ENCODE data around the gene PEX19.

The PEX19 gene

GRCh38 chr1:160258177-160258798 is 26.6 kb downstream of the PEX19 start:
- Histone ChIP-seq H3K27me3 (ENCODE audit: control insufficient read depth in 1 of 2, insufficient read depth in 2 of 2, low read length in 2 of 2) (no peaks in the 10 kb centered on the region), H3K4me1 (ENCODE audit: control insufficient read depth in 1 of 2, insufficient read depth in 2 of 2, low read length in 2 of 2) (peaks cover 14 to 20% of the 10 kb centered on the region in 2 donors), H3K4me3 (ENCODE audit: low read depth in 1 of 2, low read length in 2 of 2) (no peak overlapping the region), H3K36me3 (ENCODE audit: control insufficient read depth in 1 of 2, insufficient read depth in 2 of 2, low read length in 2 of 2) (peaks cover 0 to 15% of the 10 kb centered on the region in 2 donors), H3K9me3 (ENCODE audit: control insufficient read depth in 1 of 2, low read length in 2 of 2) (no peaks in the 10 kb centered on the region), H3K27ac (ENCODE audit: low read depth, low read length) (no peak overlapping the region), H3K9ac (ENCODE audit: low read depth in 1 of 2, low read length in 2 of 2) (no peak overlapping the region)

DNA sequence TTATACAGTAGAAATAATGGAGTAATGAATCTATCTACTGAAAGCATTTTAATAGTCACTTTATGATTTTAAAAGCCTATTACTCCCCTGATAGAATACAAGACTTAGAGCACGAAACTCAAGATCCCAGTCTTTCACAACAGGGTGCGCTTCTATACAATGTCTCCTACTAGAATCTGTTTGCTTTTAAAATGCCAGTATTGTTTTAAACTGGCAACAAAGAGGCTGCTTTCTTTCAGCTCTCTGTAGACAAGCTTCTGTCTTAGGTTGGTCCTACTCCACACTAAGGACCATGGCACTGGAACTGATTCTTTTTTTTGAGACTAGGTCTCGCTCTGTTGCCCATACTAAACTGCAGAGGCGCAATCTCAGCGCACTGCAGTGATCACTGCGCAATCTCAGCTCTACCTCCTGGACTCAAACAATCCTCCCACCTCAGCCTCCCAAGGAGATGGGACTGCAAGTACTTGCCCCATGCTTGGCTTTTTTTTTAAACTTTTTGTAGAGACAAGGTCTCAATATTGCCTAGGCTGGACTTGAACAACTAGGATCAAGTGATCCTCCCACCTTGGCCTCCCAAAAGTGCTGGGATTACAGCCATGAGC is 27.4 kb downstream of the PEX19 start:
- Histone ChIP-seq H3K9ac (ENCODE audit: low read depth in 1 of 2, low read length in 2 of 2) (no peak overlapping the region), H3K9me3 (ENCODE audit: control insufficient read depth in 1 of 2, low read length in 2 of 2) (no peaks in the 10 kb centered on the region), H3K27me3 (ENCODE audit: control insufficient read depth in 1 of 2, insufficient read depth in 2 of 2, low read length in 2 of 2) (no peaks in the 10 kb centered on the region), H3K4me3 (ENCODE audit: low read depth in 1 of 2, low read length in 2 of 2) (no peak overlapping the region), H3K36me3 (ENCODE audit: control insufficient read depth in 1 of 2, insufficient read depth in 2 of 2, low read length in 2 of 2) (peaks cover 0 to 15% of the 10 kb centered on the region in 2 donors), H3K27ac (ENCODE audit: low read depth, low read length) (no peak overlapping the region), H3K4me1 (ENCODE audit: control insufficient read depth in 1 of 2, insufficient read depth in 2 of 2, low read length in 2 of 2) (peaks cover 12 to 20% of the 10 kb centered on the region in 2 donors)

DNA sequence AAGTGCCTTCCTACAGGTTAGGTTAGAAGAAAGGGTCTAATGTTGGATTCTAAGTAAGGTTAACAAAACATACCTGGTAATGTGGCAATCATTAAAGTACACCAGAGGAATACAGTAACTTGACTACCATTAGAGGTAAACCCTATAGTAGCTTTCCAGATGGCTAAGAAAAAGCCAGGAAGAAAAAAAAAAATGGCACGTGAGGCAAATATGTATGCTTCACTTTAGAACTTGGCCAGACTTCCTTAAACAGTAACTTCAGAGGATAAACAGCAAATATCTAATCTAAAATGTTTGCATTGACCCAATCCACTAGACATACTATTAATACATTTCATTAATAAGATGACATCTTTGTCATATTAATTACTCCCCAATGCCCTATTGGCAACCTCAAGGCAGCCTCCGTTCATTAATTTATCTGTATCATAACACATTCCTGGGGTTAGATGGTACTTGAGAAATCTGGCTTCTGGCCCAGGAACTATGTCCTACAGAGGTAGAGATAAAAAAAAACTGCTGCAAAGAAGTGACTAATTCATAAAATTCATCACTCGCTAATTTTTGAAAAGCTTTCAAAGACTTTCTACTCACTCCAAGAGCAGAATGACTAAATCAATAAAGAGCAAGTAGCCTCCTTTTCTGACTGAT is 28.4 kb downstream of the PEX19 start:
- H3K9me3 ChIP-seq (ENCODE audit: control insufficient read depth in 1 of 2, low read length in 2 of 2), result no peaks in the 10 kb centered on the region
- peaks cover 0 to 15% of the 10 kb centered on the region in 2 donors for H3K36me3 ChIP-seq (ENCODE audit: control insufficient read depth in 1 of 2, insufficient read depth in 2 of 2, low read length in 2 of 2)
- H3K4me1 ChIP-seq (ENCODE audit: control insufficient read depth in 1 of 2, insufficient read depth in 2 of 2, low read length in 2 of 2), result peaks cover 12 to 20% of the 10 kb centered on the region in 2 donors
- no peak overlapping the region for H3K27ac ChIP-seq (ENCODE audit: low read depth, low read length)
- no peak overlapping the region for H3K4me3 ChIP-seq (ENCODE audit: low read depth in 1 of 2, low read length in 2 of 2)
- H3K27me3 ChIP-seq (ENCODE audit: control insufficient read depth in 1 of 2, insufficient read depth in 2 of 2, low read length in 2 of 2), result no peaks in the 10 kb centered on the region
- H3K9ac ChIP-seq (ENCODE audit: low read depth in 1 of 2, low read length in 2 of 2), result no peak overlapping the region

GRCh38 chr1:160255781-160256300 is 29.1 kb downstream of the PEX19 start:
- H3K9ac ChIP-seq (ENCODE audit: low read depth in 1 of 2, low read length in 2 of 2), result no peak overlapping the region
- H3K27ac ChIP-seq (ENCODE audit: low read depth, low read length), result no peak overlapping the region
- peaks cover 6 to 14% of the 10 kb centered on the region in 2 donors for H3K4me1 ChIP-seq (ENCODE audit: control insufficient read depth in 1 of 2, insufficient read depth in 2 of 2, low read length in 2 of 2)
- H3K27me3 ChIP-seq (ENCODE audit: control insufficient read depth in 1 of 2, insufficient read depth in 2 of 2, low read length in 2 of 2), result no peaks in the 10 kb centered on the region
- no peak overlapping the region for H3K4me3 ChIP-seq (ENCODE audit: low read depth in 1 of 2, low read length in 2 of 2)
- H3K36me3 ChIP-seq (ENCODE audit: control insufficient read depth in 1 of 2, insufficient read depth in 2 of 2, low read length in 2 of 2), result peaks cover 0 to 15% of the 10 kb centered on the region in 2 donors
- no peaks in the 10 kb centered on the region for H3K9me3 ChIP-seq (ENCODE audit: control insufficient read depth in 1 of 2, low read length in 2 of 2)

DNA sequence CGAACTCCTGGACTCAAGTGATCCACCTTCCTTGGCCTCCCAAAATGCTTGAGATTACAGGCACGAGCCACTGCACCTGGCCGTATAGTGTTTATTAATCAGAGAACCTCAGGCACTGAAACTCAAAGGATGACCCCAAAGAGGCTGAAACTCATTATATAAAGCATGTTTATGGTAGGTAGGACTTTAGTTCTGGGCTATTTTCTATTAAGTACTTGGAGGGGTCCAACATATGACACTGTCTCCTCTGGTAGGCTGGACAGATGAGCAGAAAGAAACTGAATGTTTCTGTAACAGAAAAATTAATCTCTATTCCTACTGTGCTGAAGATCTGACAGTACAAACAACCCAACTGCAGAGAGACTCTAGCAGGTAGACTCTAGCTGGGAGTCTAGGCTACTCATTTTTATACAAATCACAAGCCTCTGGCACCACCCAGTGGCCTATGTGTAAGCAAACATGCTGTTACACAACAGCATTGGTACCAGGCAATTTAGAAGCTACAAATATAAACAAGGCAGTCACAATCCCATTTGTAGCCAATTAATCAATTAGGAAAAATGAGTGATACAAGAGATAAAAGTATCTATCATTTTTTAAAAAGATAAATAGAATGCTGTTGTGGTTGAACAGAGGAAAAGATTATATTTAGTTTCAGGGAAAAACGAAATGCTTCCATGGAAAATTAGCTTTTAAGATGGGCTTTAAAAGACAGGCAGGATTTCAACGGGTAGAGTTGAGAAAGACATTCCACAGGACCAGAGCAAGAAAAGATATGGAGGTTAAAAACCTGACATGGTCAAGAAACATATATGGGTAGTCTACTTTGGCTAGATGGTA is 33.0 kb downstream of the PEX19 start:
- Histone ChIP-seq H3K4me1 (ENCODE audit: control insufficient read depth in 1 of 2, insufficient read depth in 2 of 2, low read length in 2 of 2) (peaks cover 0 to 6% of the 10 kb centered on the region in 2 donors), H3K36me3 (ENCODE audit: control insufficient read depth in 1 of 2, insufficient read depth in 2 of 2, low read length in 2 of 2) (peaks cover 0 to 15% of the 10 kb centered on the region in 2 donors), H3K9ac (ENCODE audit: low read depth in 1 of 2, low read length in 2 of 2) (peak overlapping the region in 1 of 2 donors; percentile 19), H3K9me3 (ENCODE audit: control insufficient read depth in 1 of 2, low read length in 2 of 2) (no peaks in the 10 kb centered on the region), H3K27me3 (ENCODE audit: control insufficient read depth in 1 of 2, insufficient read depth in 2 of 2, low read length in 2 of 2) (no peaks in the 10 kb centered on the region), H3K4me3 (ENCODE audit: low read depth in 1 of 2, low read length in 2 of 2) (no peak overlapping the region), H3K27ac (ENCODE audit: low read depth, low read length) (no peak overlapping the region)

DNA sequence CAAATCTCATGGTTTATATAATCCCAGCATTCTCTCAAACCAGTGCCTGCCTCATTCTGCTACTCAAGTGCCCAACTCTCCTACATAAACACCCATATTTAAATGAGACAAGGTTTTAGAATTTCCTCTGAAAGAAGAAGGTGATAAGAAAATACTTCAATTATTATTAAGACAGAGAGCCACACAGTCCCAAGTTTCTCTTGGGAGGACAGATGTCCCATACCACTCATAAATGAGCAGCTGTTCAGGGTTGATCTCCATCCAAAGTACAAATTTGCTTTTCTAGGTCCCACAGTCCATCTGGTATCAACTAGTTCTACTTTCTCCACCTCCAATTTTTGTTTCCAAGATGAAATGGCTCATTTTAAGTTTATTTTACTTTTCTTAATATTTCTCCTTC is 33.9 kb downstream of the PEX19 start:
- H3K27ac ChIP-seq (ENCODE audit: low read depth, low read length), result no peak overlapping the region
- no peaks in the 10 kb centered on the region for H3K9me3 ChIP-seq (ENCODE audit: control insufficient read depth in 1 of 2, low read length in 2 of 2)
- peaks cover 0 to under 1% of the 10 kb centered on the region in 2 donors for H3K4me1 ChIP-seq (ENCODE audit: control insufficient read depth in 1 of 2, insufficient read depth in 2 of 2, low read length in 2 of 2)
- H3K27me3 ChIP-seq (ENCODE audit: control insufficient read depth in 1 of 2, insufficient read depth in 2 of 2, low read length in 2 of 2), result no peaks in the 10 kb centered on the region
- no peak overlapping the region for H3K4me3 ChIP-seq (ENCODE audit: low read depth in 1 of 2, low read length in 2 of 2)
- H3K9ac ChIP-seq (ENCODE audit: low read depth in 1 of 2, low read length in 2 of 2), result no peak overlapping the region
- H3K36me3 ChIP-seq (ENCODE audit: control insufficient read depth in 1 of 2, insufficient read depth in 2 of 2, low read length in 2 of 2), result peaks cover 0 to 19% of the 10 kb centered on the region in 2 donors

DNA sequence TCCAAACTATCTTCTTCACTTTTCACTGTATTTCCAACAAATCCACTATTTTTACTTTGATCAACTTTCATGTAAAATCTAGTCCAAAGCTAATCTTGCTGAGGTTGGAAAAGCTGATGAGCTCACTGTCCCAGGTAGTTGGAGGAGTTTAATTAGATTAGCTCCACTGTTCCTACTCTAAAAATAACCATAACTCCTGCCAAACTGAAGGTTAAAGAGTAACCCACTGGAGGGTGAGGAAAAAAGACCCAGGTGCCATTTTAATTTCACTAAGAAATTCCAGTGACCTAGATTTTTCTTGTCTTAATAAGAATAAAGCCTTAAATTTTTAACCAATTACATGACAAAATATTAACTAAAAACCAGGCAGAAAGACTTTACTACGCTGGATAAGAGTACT is 37.9 kb downstream of the PEX19 start:
- H3K4me1 ChIP-seq (ENCODE audit: control insufficient read depth in 1 of 2, insufficient read depth in 2 of 2, low read length in 2 of 2), result no peaks in the 10 kb centered on the region

DNA sequence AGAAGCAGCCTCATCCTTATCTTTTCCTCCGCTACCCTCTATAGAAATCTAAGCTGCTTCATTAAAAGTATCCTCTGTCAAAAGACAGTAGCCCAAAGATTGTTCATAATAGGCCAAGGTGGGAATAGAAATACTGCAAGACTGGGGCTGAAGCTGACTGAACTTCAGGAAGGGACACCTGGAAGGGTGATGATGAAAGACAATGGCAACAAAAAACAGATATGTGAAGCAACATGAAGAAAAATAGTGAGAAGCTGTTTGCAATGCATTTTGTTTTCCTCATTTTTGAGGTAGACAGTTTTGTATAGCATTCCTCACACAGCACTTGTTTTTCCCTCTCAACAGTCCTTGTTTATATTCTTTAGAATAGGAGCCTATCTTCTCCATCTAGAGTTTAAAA is 39.5 kb downstream of the PEX19 start:
- no peaks in the 10 kb centered on the region for H3K9me3 ChIP-seq (ENCODE audit: control insufficient read depth in 1 of 2, low read length in 2 of 2)
- no peak overlapping the region for H3K4me3 ChIP-seq (ENCODE audit: low read depth in 1 of 2, low read length in 2 of 2)
- no peaks in the 10 kb centered on the region for H3K4me1 ChIP-seq (ENCODE audit: control insufficient read depth in 1 of 2, insufficient read depth in 2 of 2, low read length in 2 of 2)
- no peaks in the 10 kb centered on the region for H3K27me3 ChIP-seq (ENCODE audit: control insufficient read depth in 1 of 2, insufficient read depth in 2 of 2, low read length in 2 of 2)
- H3K27ac ChIP-seq (ENCODE audit: low read depth, low read length), result no peak overlapping the region
- peaks cover 11 to 28% of the 10 kb centered on the region in 2 donors for H3K36me3 ChIP-seq (ENCODE audit: control insufficient read depth in 1 of 2, insufficient read depth in 2 of 2, low read length in 2 of 2)
- H3K9ac ChIP-seq (ENCODE audit: low read depth in 1 of 2, low read length in 2 of 2), result no peak overlapping the region

More for the DNA sequence above, 37.9 kb downstream of the PEX19 start:
- Histone ChIP-seq H3K9ac (ENCODE audit: low read depth in 1 of 2, low read length in 2 of 2) (no peak overlapping the region), H3K27me3 (ENCODE audit: control insufficient read depth in 1 of 2, insufficient read depth in 2 of 2, low read length in 2 of 2) (no peaks in the 10 kb centered on the region), H3K27ac (ENCODE audit: low read depth, low read length) (no peak overlapping the region), H3K36me3 (ENCODE audit: control insufficient read depth in 1 of 2, insufficient read depth in 2 of 2, low read length in 2 of 2) (peaks cover 11 to 23% of the 10 kb centered on the region in 2 donors), H3K9me3 (ENCODE audit: control insufficient read depth in 1 of 2, low read length in 2 of 2) (no peaks in the 10 kb centered on the region), H3K4me3 (ENCODE audit: low read depth in 1 of 2, low read length in 2 of 2) (no peak overlapping the region)

DNA sequence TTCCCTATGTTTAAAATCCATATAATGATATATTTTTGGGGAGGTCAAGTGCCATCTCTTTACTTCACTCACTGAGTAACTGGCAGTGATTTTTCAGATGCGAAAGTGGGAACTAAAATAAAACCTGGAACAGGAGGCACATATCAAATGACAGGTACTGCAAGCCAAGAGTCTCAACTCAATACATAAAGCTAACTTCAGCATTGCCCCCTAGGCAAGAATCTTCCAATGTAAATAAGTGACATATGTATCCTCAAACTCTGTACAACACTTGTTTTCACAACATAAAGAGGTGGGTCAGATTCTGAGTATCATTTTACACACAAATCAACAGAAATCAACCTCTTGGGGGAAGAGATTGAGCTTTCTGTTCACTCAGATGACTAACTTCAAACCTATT is 40.7 kb downstream of the PEX19 start:
- Histone ChIP-seq H3K36me3 (ENCODE audit: control insufficient read depth in 1 of 2, insufficient read depth in 2 of 2, low read length in 2 of 2) (peaks cover 23 to 36% of the 10 kb centered on the region in 2 donors), H3K27me3 (ENCODE audit: control insufficient read depth in 1 of 2, insufficient read depth in 2 of 2, low read length in 2 of 2) (no peaks in the 10 kb centered on the region), H3K27ac (ENCODE audit: low read depth, low read length) (no peak overlapping the region), H3K9me3 (ENCODE audit: control insufficient read depth in 1 of 2, low read length in 2 of 2) (no peaks in the 10 kb centered on the region), H3K4me1 (ENCODE audit: control insufficient read depth in 1 of 2, insufficient read depth in 2 of 2, low read length in 2 of 2) (no peaks in the 10 kb centered on the region), H3K9ac (ENCODE audit: low read depth in 1 of 2, low read length in 2 of 2) (no peak overlapping the region), H3K4me3 (ENCODE audit: low read depth in 1 of 2, low read length in 2 of 2) (no peak overlapping the region)
